Aorta (tissue), 5 donors: ENCODE results near the gene OSBPL2. TPM values are rescaled to one million over a fixed set of nuclear protein-coding genes. Genes with fewer than 3 reads are reported as not detected.

Experiments
- ATAC-seq: fragments of 200-7000 bp; cut with Tn5 transposase; one replicate; pipeline ENCODE4 v1.9.1; 2022; ENCODE audit warnings: moderate library complexity; ENCODE audit not compliant: low FRiP score
- DNase-seq, 2 donors: peaks; one replicate each; pipeline ENCODE4 v3.0.0-alpha.2; 2020
- H3K27ac ChIP-seq, 2 donors: one replicate each; pipeline ENCODE4 v1.5.1; 2013; ENCODE audit warnings: low read length in 2 of 2, mild to moderate bottlenecking in 2 of 2, moderate library complexity in 2 of 2, control low read depth in 1 of 2, inconsistent platforms in 1 of 2, low read depth in 1 of 2
- H3K27me3 ChIP-seq, 2 donors: one replicate each; pipeline ENCODE4 v1.6.1; 2013; ENCODE audit warnings: control low read depth in 1 of 2, low read length in 1 of 2, mild to moderate bottlenecking in 1 of 2, moderate library complexity in 1 of 2; ENCODE audit not compliant: insufficient read depth in 2 of 2, control insufficient read depth in 1 of 2
- H3K36me3 ChIP-seq, 2 donors: one replicate each; pipeline ENCODE4 v1.6.1; 2013; ENCODE audit warnings: control low read depth in 1 of 2, low read length in 1 of 2, mild to moderate bottlenecking in 1 of 2; ENCODE audit not compliant: insufficient read depth in 2 of 2, control insufficient read depth in 1 of 2
- H3K4me1 ChIP-seq, 2 donors: one replicate each; pipeline ENCODE4 v1.6.1; 2013; ENCODE audit warnings: low read length in 2 of 2, control low read depth in 1 of 2, mild to moderate bottlenecking in 1 of 2, moderate library complexity in 1 of 2; ENCODE audit not compliant: insufficient read depth in 2 of 2, control insufficient read depth in 1 of 2
- H3K4me3 ChIP-seq, 2 donors: one replicate each; pipeline ENCODE4 v1.5.1; 2013; ENCODE audit warnings: low read length in 2 of 2, control low read depth in 1 of 2, mild to moderate bottlenecking in 1 of 2
- H3K9me3 ChIP-seq: one replicate; pipeline ENCODE4 v1.6.1; 2013; ENCODE audit warnings: mild to moderate bottlenecking, low read length; ENCODE audit not compliant: control insufficient read depth
- WGBS, 2 donors: extraction: QIAGEN DNeasy Blood & Tissue Kit; methylation state at CpG; one replicate each; pipeline ENCODE4 v1.1.7; 2013; 5-methylcytosine and 5-hydroxymethylcytosine counted together
- intact Hi-C, 2 donors: fragments of 100-400 bp; cut with DNase I; formaldehyde crosslinking; loops; one replicate each; pipeline versions ENCODE4 v1.14.2 to v1.15.0; 2022
- polyA plus RNA-seq, 2 donors: library from polyadenylated mRNA; stranded (reverse); fragments of 200-250 nt; gene quantifications; one replicate each; pipeline ENCODE4 v1.2.3, GENCODE V29; 2013
- total RNA-seq, 2 donors: library from RNA; stranded (reverse); fragmentation: NEBNext Ultra II Directional; extraction: Animal tissue kit (Norgen Biotek cat#: 25700); gene quantifications; one replicate each; pipeline ENCODE4 v1.2.1, GENCODE V29; 2021
- donor health status: healthy with polysubstance abuse.
- donor health status: Bipolar disorder and iron deficiency.
- donor health status: DM: no; HTN: no; CAD: no.
- donor health status: DM: no; HTN: no; CAD: no.
- donor health status: DM: yes; HTN: yes; CAD: no.

The OSBPL2 gene
- total and polyA plus RNA-seq, 4 donors: 16.2 to 71.3 (median 42.9) TPM

DNA sequence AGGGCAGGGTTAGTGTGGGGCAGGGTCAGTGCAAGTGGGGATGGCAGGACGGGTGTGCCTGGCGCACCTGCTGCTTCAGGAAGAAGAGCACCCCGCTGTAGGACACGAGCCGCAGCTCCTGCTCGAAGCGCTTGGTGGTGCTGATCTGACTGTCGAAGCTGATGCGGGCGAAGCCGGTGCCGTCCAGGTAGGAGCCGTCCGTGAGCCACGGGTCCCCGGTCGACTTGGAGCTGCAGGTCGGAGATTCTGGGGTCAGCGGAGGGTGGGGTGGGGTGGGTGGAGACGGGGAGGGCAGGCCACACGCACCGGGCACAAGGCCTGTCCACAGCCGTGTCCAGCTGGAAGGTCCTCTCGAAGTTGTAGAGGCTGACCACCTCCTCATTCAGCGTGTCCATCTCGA is 74.7 kb downstream of the OSBPL2 start:
- intact Hi-C loops: loop anchor here in 1 of 2 donors (5.0 kb wide), 1 partner anchor 34 kb away; no protein-coding TSS in a partner anchor
- Histone ChIP-seq H3K4me1 (no peaks in the 10 kb centered on the region), H3K27me3 (no peaks in the 10 kb centered on the region), H3K36me3 (peaks cover 0 to 18% of the 10 kb centered on the region in 2 donors), H3K9me3 (no peaks in the 10 kb centered on the region), H3K4me3 (no peak overlapping the region), H3K27ac (no peak overlapping the region)
- no peak for ATAC-seq
- DNase-seq: no peak
- 91 to 92% methylated on average over 26 of the region's 26 CpGs for WGBS, 2 donors

GRCh38 chr20:62313460-62314338 is 75.4 kb downstream of the OSBPL2 start:
- WGBS, 2 donors: 89 to 91% methylated on average over 48 to 55 of the region's 55 CpGs
- H3K27ac ChIP-seq: no peak overlapping the region
- no peaks in the 10 kb centered on the region for H3K4me1 ChIP-seq
- H3K9me3 ChIP-seq: no peaks in the 10 kb centered on the region
- intact Hi-C loops: loop anchor here in 1 of 2 donors (5.0 kb wide), 1 partner anchor 34 kb away; no protein-coding TSS in a partner anchor
- no peak overlapping the region for H3K4me3 ChIP-seq
- no peak for ATAC-seq
- DNase-seq: no peak
- H3K27me3 ChIP-seq: no peaks in the 10 kb centered on the region
- peaks cover 0 to 18% of the 10 kb centered on the region in 2 donors for H3K36me3 ChIP-seq

GRCh38 chr20:62314339-62314638 is 76.0 kb downstream of the OSBPL2 start:
- Histone ChIP-seq H3K4me1 (no peaks in the 10 kb centered on the region), H3K27ac (no peak overlapping the region), H3K9me3 (no peaks in the 10 kb centered on the region), H3K36me3 (peaks cover 0 to 18% of the 10 kb centered on the region in 2 donors), H3K27me3 (no peaks in the 10 kb centered on the region), H3K4me3 (no peak overlapping the region)
- intact Hi-C loops: loop anchor here in 1 of 2 donors (5.0 kb wide), 1 partner anchor 33 kb away; no protein-coding TSS in a partner anchor
- ATAC-seq (no peak), DNase-seq (no peak)
- WGBS, 2 donors: 91% methylated on average over 12 of the region's 12 CpGs

GRCh38 chr20:62314711-62315302 is 76.5 kb downstream of the OSBPL2 start:
- H3K27me3 ChIP-seq: no peaks in the 10 kb centered on the region
- ATAC-seq (no peak), DNase-seq (no peak)
- peaks cover 0 to 18% of the 10 kb centered on the region in 2 donors for H3K36me3 ChIP-seq
- H3K9me3 ChIP-seq: no peaks in the 10 kb centered on the region
- intact Hi-C loops: loop anchor here in 1 of 2 donors (5.0 kb wide), 1 partner anchor 32 kb away; no protein-coding TSS in a partner anchor
- no peak overlapping the region for H3K27ac ChIP-seq
- WGBS, 2 donors: 90 to 95% methylated on average over 24 to 25 of the region's 25 CpGs
- H3K4me3 ChIP-seq: no peak overlapping the region
- H3K4me1 ChIP-seq: no peaks in the 10 kb centered on the region

DNA sequence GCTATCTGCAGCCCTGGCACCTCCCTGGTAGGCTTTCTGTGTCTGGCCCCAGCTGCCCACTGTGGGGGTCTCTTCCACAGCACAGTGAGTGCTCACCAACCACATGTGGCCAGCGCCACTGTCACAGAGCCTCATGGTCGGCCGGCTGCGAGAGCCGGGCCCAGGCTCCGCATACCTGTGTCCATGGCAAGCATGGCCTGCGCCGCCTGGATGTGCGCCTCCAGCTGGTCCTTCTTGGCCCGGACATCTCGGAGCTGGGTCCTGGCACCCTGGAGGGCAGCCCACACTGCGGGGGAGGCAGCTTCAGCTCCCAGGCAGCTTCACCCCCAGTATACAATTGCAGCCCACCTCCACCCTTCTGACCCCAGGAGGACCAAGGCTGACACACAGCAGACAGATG is 77.5 kb downstream of the OSBPL2 start:
- 87 to 92% methylated on average over 12 of the region's 12 CpGs for WGBS, 2 donors
- no peak overlapping the region for H3K27ac ChIP-seq
- no peak for ATAC-seq
- intact Hi-C loops: no loop called here
- H3K27me3 ChIP-seq: no peaks in the 10 kb centered on the region
- no peaks in the 10 kb centered on the region for H3K4me1 ChIP-seq
- H3K9me3 ChIP-seq: no peaks in the 10 kb centered on the region
- no peak overlapping the region for H3K4me3 ChIP-seq
- H3K36me3 ChIP-seq: peaks cover 0 to 17% of the 10 kb centered on the region in 2 donors
- DNase-seq: no peak

DNA sequence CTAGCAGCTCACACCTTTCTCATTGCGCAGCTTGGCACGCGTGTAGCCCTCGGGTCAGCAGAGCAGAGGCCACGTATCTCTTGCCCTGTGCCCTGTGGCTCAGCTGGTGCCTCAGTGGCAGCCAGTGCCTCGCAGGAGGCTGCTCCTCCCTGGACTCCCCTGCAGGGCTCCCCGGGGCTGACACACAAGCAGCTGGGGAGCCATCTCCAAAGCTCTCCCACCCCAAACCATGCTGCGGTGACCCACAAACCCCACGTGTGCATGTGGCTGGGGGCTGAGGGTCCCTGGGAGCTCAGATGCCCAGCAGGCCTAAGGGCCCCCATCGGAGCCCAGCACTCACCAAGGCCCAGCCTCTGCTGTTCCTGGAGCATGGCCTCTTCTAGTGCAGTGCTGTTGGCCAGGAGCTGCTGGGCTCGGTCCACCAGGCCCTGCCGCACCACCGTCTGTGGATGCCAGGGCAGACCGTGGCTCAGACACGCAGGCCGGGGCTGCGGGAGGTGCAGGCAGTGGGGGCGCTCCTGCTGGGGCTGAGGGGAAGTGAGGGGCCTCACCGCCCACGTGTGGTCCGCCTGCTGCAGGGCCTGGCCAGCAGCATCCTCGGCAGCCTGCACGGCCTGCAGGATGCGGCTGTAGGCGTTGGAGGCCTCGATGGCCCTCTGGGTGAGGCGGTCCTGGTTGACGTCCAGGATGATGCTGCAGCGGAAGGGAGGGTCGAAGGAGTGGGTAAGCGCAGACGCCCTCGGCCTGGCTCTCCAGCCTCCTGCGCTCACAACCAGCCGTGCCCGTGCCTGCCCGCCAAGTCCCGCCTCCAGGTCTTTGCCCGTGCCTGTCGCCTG is 78.2 kb downstream of the OSBPL2 start:
- no peak overlapping the region for H3K27ac ChIP-seq
- no peaks in the 10 kb centered on the region for H3K9me3 ChIP-seq
- DNase-seq (no peak), ATAC-seq (no peak)
- no peaks in the 10 kb centered on the region for H3K27me3 ChIP-seq
- H3K4me1 ChIP-seq: no peaks in the 10 kb centered on the region
- intact Hi-C loops: no loop called here
- no peak overlapping the region for H3K4me3 ChIP-seq
- peaks cover 0 to 15% of the 10 kb centered on the region in 2 donors for H3K36me3 ChIP-seq
- WGBS, 2 donors: 80 to 84% methylated on average over 33 to 40 of the region's 40 CpGs

DNA sequence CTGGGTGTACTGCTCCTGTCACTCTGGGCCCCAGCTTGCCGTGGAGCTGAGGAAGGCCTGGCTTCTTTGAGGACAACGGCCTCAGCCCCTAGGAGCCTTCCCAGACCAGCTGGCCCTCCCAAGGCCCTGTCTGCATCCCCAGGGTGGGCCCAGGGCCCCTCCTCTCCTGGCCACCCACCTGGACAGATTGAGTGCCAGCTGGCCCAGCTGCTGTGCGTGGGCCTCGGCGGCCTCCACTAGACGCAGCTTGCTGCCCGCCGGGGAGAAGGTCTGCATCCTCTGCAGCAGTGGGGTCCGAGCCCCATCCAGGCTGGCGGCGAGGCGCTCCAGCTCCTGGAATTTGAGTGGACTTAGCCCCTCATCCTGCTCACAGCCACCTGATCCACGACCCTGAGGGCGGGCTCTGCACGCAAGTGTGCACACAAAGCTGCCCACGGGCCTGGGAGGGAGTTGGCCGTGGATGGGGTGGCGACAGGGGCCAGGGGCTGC is 78.9 kb downstream of the OSBPL2 start:
- ATAC-seq (no peak), DNase-seq (no peak)
- 80 to 84% methylated on average over 18 of the region's 18 CpGs for WGBS, 2 donors
- intact Hi-C loops: no loop called here
- H3K27ac ChIP-seq: no peak overlapping the region
- no peaks in the 10 kb centered on the region for H3K4me1 ChIP-seq
- H3K36me3 ChIP-seq: peaks cover 0 to 15% of the 10 kb centered on the region in 2 donors
- H3K4me3 ChIP-seq: no peak overlapping the region
- H3K9me3 ChIP-seq: no peaks in the 10 kb centered on the region
- no peaks in the 10 kb centered on the region for H3K27me3 ChIP-seq
